PC-9 (cell line): Measurements from ENCODE around the gene FICD.

Experiments
- CTCF ChIP-seq: fragments of 200-600 bp; sonication (generic); conservative IDR thresholded peaks from 2 replicates; pipeline ENCODE4 v1.6.1; 2017; ENCODE audit warnings: mixed run types, antibody characterized with exemption, mild to moderate bottlenecking, moderate library complexity
- EZH2 ChIP-seq: fragments of 200-600 bp; sonication (generic); IDR thresholded peaks from 2 replicates; pipeline ENCODE4 v1.8.0; 2017; ENCODE audit warnings: antibody characterized with exemption, low read depth

DNA sequence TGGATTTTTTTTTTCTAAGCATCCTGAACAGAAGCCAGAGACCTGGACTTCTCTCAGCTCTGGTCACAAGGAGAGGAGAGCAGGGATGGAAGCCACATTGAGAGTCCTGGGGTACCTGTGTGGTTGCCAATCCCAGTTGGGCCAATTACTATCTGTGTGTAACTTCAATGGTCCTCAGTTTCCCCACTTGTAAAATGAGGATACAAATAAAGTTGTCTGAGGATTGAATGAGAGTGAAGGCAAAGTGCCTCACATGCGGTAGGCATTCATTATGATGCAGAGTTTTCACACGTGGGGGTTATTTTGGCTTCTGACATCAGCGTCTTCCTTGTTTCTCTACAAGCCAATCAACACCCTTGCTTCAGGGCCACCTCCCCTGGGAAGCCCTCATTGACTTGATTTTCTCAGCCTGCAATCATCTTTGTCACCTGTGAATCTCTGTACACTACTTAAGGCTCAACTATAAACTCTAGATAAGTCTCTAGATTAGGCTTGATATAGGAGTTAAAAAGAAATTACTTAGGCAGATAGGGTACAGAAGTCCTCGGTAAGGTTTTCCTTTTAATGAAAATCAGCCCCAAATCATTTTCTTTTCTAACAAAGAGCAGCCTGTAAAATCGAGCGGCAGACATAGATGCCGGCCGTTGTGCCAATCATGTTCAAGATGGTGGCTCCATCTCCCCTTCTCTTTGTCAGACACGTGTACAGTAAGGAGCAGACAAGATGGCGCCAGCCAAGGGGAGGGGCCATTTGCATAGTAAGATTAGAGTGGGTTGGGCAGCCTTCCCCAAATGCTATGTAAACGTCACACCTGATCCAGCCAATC, 37.8 kb upstream of the FICD start:
- TF ChIP-seq CTCF (no peak), EZH2 (no peak)
